ENCODE measurements around the gene MMEL1. TPM values are rescaled to one million over a fixed set of nuclear protein-coding genes. Genes with fewer than 3 reads are reported as not detected.
A peak's percentile ranks its signal among the peaks of the same experiment; 100 is the strongest.

The MMEL1 gene
- total and polyA plus RNA-seq, 2 donors (not counting 1 experiment from before 2014, with no cell fraction given): 0.33 to 0.60 TPM

DNA sequence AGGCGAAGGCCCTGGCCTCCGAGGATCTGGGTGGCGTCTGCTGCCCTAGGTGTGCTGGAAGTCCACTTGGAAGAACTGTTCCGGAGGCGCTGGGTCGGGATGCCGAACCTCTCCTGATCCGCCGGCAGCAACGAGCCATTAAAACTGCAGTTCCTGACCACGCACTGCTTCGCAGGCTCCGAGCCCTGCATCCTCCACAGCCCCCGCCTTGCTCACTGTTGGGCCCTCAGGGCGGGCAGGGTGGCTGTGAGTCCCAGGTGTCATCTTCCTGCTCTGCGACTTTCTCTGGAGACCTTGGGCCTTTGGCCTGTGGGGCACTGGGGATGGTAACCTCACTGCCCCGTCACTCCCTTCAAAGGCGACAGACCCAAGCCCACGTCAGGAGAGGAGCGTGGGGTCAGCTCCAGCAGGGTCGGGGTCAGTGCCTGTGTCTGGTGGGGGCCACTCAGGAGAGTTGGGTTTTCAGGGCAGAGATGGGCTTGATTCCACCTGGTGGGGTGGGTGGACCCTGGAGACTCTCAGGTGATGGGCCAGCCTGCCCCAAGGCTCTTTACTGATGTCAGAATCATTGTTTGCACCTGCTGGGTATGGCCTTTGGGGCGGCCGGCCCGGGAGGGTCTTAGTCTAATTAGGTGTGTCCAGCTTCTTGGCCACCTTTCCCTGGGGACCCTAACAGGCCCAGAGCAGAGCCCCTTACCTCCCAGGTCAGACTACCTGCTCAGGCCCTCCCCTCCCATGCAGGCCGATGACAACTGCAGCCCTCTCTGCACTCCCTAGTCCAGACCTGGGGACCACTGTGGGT is 43.2 kb downstream of the MMEL1 start:
- no peaks in the 10 kb centered on the region for H3K27me3 ChIP-seq (ENCODE audit: control insufficient read depth, insufficient read depth, low read length)
- no peaks in the 10 kb centered on the region for H3K9me3 ChIP-seq (ENCODE audit: control insufficient read depth, insufficient read depth, low read depth, low read length)
- H3K27ac ChIP-seq (ENCODE audit: insufficient read depth, low read length): no peak overlapping the region
- no peak overlapping the region for H2AFZ ChIP-seq (ENCODE audit: low read length)
- no peak overlapping the region for H3K9ac ChIP-seq (ENCODE audit: insufficient read depth, low read length)
- no peak for TF ChIP-seq EZH2 (IDR thresholded peaks at IDR 0.05; ENCODE audit: low read length, missing control alignments)
- TF ChIP-seq, protein P1, sequence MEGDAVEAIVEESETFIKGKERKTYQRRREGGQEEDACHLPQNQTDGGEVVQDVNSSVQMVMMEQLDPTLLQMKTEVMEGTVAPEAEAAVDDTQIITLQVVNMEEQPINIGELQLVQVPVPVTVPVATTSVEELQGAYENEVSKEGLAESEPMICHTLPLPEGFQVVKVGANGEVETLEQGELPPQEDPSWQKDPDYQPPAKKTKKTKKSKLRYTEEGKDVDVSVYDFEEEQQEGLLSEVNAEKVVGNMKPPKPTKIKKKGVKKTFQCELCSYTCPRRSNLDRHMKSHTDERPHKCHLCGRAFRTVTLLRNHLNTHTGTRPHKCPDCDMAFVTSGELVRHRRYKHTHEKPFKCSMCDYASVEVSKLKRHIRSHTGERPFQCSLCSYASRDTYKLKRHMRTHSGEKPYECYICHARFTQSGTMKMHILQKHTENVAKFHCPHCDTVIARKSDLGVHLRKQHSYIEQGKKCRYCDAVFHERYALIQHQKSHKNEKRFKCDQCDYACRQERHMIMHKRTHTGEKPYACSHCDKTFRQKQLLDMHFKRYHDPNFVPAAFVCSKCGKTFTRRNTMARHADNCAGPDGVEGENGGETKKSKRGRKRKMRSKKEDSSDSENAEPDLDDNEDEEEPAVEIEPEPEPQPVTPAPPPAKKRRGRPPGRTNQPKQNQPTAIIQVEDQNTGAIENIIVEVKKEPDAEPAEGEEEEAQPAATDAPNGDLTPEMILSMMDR (conservative IDR thresholded peaks at IDR 0.05 in 1 of 2, IDR thresholded peaks at IDR 0.05 in 1 of 2; ENCODE audit: low read depth in 1 of 2, low read length in 2 of 2): no peak
- no peak overlapping the region for H3K4me3 ChIP-seq (replicated peaks in 1 of 4; ENCODE audit: control extremely low read depth in 1 of 4, insufficient read depth in 1 of 4, low read depth in 3 of 4, low read length in 4 of 4)
- no peaks in the 10 kb centered on the region for H3K36me3 ChIP-seq (ENCODE audit: control insufficient read depth, insufficient read depth, low read length)
- peaks cover 8% of the 10 kb centered on the region for H3K4me1 ChIP-seq (ENCODE audit: control insufficient read depth, extremely low read depth, insufficient read depth, low read length)
- H4K20me1 ChIP-seq (ENCODE audit: control insufficient read depth, extremely low read depth, insufficient read depth, low read length): no peaks in the 10 kb centered on the region
- DNase-seq (ENCODE audit: low read depth in 2 of 2): no peak
- H3K4me2 ChIP-seq (ENCODE audit: extremely low read depth, insufficient read depth, low read length): no peak overlapping the region
- H3K79me2 ChIP-seq (ENCODE audit: control insufficient read depth, insufficient read depth, low read length): no peaks in the 10 kb centered on the region

DNA sequence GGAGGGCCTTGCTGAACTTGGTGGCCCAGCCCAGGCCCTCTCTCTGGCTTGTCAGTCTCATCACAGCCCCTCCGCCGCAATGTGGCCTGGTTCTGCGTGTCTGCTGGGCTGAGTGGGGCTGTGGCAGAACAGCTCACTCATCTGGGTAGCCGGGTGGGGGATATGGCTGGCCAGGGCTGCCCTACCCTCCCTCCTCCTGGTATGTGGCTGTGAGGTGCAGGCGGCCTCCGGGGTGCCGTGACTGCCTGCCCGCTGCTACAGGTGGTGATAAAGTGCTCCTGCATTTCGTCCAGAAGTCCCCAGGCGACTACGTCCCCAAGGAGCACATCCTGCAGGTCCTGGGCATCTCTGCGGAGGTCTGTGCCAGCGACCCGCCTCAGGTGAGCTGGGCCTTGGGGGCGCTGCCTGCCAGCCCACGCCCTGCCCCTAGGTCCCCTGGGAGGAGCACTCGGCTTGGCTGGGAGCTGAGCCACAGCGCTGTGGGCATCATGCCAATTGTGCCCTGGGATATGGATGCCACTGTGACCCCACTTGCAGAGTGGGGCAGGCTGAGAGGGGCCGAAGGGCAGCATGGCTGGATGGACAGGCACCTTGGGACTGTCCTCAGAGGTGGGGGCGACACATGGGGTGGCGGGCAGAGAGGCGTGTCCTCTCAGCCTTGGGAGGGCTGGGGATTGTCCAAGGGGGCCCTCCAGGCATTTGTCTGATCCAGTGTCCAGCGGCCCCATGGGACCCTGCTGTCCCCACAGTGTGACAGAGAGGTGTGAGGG is 44.0 kb downstream of the MMEL1 start:
- Histone ChIP-seq H3K27ac (ENCODE audit: insufficient read depth, low read length) (no peak overlapping the region), H4K20me1 (ENCODE audit: control insufficient read depth, extremely low read depth, insufficient read depth, low read length) (no peaks in the 10 kb centered on the region), H2AFZ (ENCODE audit: low read length) (no peak overlapping the region), H3K9me3 (ENCODE audit: control insufficient read depth, insufficient read depth, low read depth, low read length) (no peaks in the 10 kb centered on the region), H3K36me3 (ENCODE audit: control insufficient read depth, insufficient read depth, low read length) (no peaks in the 10 kb centered on the region), H3K4me3 (replicated peaks in 1 of 4; ENCODE audit: control extremely low read depth in 1 of 4, insufficient read depth in 1 of 4, low read depth in 3 of 4, low read length in 4 of 4) (no peak overlapping the region), H3K4me2 (ENCODE audit: extremely low read depth, insufficient read depth, low read length) (no peak overlapping the region), H3K27me3 (ENCODE audit: control insufficient read depth, insufficient read depth, low read length) (no peaks in the 10 kb centered on the region), H3K9ac (ENCODE audit: insufficient read depth, low read length) (no peak overlapping the region), H3K79me2 (ENCODE audit: control insufficient read depth, insufficient read depth, low read length) (no peaks in the 10 kb centered on the region), H3K4me1 (ENCODE audit: control insufficient read depth, extremely low read depth, insufficient read depth, low read length) (peaks cover 5% of the 10 kb centered on the region)
- no peak for TF ChIP-seq EZH2 (IDR thresholded peaks at IDR 0.05; ENCODE audit: low read length, missing control alignments)
- TF ChIP-seq, protein P1 (conservative IDR thresholded peaks at IDR 0.05 in 1 of 2, IDR thresholded peaks at IDR 0.05 in 1 of 2; ENCODE audit: low read depth in 1 of 2, low read length in 2 of 2): no peak
- DNase-seq (ENCODE audit: low read depth in 2 of 2): no peak

DNA sequence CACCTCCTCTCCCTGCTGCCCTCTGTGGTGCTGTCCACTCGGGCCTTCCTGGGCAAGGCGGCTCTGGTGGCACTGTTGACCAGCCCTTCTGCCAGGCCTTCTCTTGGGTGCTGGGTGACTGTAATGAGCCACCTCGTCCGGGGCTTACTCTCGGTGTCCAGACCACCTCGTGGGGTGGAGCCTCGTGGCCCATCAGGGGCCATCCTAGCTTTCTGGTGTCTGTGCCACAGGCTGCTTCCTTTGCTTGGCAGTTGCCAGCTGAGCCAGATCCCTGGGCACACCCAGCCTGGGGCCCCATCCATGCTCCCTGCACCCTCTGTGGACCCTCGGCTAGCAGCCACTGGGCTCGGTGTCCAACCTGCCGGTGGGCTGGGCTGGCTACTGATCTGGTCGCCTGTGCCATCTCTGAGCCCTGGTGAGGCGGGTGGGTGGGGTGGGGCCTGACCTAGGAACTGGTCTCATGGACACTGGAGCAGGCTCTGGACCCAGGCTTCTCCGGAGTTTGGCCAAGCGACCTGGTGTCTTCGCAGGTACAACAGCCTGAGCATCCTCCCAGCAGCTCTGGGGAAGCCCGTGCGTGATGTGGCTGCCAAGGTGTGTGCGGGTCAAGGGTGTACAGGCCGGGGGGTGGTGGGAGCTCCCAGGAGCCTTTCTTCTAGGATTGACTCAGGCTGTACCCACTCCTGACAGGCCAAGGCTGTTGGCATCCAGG is 44.8 kb downstream of the MMEL1 start:
- no peak for TF ChIP-seq EZH2 (IDR thresholded peaks at IDR 0.05; ENCODE audit: low read length, missing control alignments)
- TF ChIP-seq, protein P1 (conservative IDR thresholded peaks at IDR 0.05 in 1 of 2, IDR thresholded peaks at IDR 0.05 in 1 of 2; ENCODE audit: low read depth in 1 of 2, low read length in 2 of 2): no peak
- no peak overlapping the region for H3K27ac ChIP-seq (ENCODE audit: insufficient read depth, low read length)
- H4K20me1 ChIP-seq (ENCODE audit: control insufficient read depth, extremely low read depth, insufficient read depth, low read length): no peaks in the 10 kb centered on the region
- H3K9ac ChIP-seq (ENCODE audit: insufficient read depth, low read length): no peak overlapping the region
- peaks cover 5% of the 10 kb centered on the region for H3K4me1 ChIP-seq (ENCODE audit: control insufficient read depth, extremely low read depth, insufficient read depth, low read length)
- DNase-seq (ENCODE audit: low read depth in 2 of 2): no peak
- no peaks in the 10 kb centered on the region for H3K27me3 ChIP-seq (ENCODE audit: control insufficient read depth, insufficient read depth, low read length)
- H3K4me2 ChIP-seq (ENCODE audit: extremely low read depth, insufficient read depth, low read length): peak overlapping the region; percentile 95
- no peak overlapping the region for H2AFZ ChIP-seq (ENCODE audit: low read length)
- no peaks in the 10 kb centered on the region for H3K79me2 ChIP-seq (ENCODE audit: control insufficient read depth, insufficient read depth, low read length)
- H3K9me3 ChIP-seq (ENCODE audit: control insufficient read depth, insufficient read depth, low read depth, low read length): no peaks in the 10 kb centered on the region
- H3K4me3 ChIP-seq (replicated peaks in 1 of 4; ENCODE audit: control extremely low read depth in 1 of 4, insufficient read depth in 1 of 4, low read depth in 3 of 4, low read length in 4 of 4): peak overlapping the region in 3 of 4 experiments; percentile 63 to 66 (median 64)
- no peaks in the 10 kb centered on the region for H3K36me3 ChIP-seq (ENCODE audit: control insufficient read depth, insufficient read depth, low read length)

Measured in fibroblast of lung (primary cell).